Measurements from ENCODE around the gene FTHL17. TPM values are rescaled to one million over a fixed set of nuclear protein-coding genes. Genes with fewer than 3 reads are reported as not detected.

Gene FTHL17
- total RNA-seq (not detected), polyA plus RNA-seq (not detected)
- long read RNA-seq, donor 1 = 0 reads
- long read RNA-seq, donor 2 = 0 reads
- long read RNA-seq, donor 3 = 0 reads
- long read RNA-seq, donor 4 = 0 reads
- long read RNA-seq, donor 5 = 0 reads
- long read RNA-seq, donor 6 = 0 reads
- long read RNA-seq, donor 7 = 0 reads
- long read RNA-seq, donor 8 = 0 reads
- long read RNA-seq, donor 9 = 0 reads
- long read RNA-seq, donor 10 = 0 reads

- Histone ChIP-seq H3K27me3 (no peaks in the 10 kb centered on the region), H3K4me1 (replicated peaks in 1 of 2) (no peaks in the 10 kb centered on the region), H3K9me3 (replicated peaks in 1 of 3) (no peaks in the 10 kb centered on the region), H3K36me3 (replicated peaks in 1 of 2) (no peaks in the 10 kb centered on the region), H3K4me3 (no peak within 1 kb of the TSS), H3K27ac (no peak within 1 kb of the TSS)
- WGBS, 4 donors = 87 to 98% (median 92%) methylated on average over 26 to 33 of the region's 33 CpGs
- TF ChIP-seq CTCF (IDR thresholded peaks at IDR 0.05) (no peak), POLR2A (IDR thresholded peaks at IDR 0.05) (no peak)
- intact Hi-C loops (cut with DNase I) = no loop called here
- no peak for DNase-seq
Observed at GRCh38 chrX:31071725-31072124, at the start of gene FTHL17. Gene FTHL17 (minus strand): TSS chrX:31072041. CDS start chrX:31071953, 88 bp downstream.

GRCh38 chrX:31117266-31117665 is 45.4 kb upstream of the FTHL17 start:
- Histone ChIP-seq H3K4me3 (no peak overlapping the region), H3K4me1 (replicated peaks in 1 of 2) (no peaks in the 10 kb centered on the region), H3K27me3 (no peaks in the 10 kb centered on the region), H3K27ac (no peak overlapping the region), H3K9me3 (replicated peaks in 1 of 3) (no peaks in the 10 kb centered on the region), H3K36me3 (replicated peaks in 1 of 2) (no peaks in the 10 kb centered on the region)
- TF ChIP-seq CTCF (IDR thresholded peaks at IDR 0.05) (no peak), POLR2A (IDR thresholded peaks at IDR 0.05) (no peak)
- 58 to 84% (median 69%) methylated on average over 4 of the region's 4 CpGs for WGBS, 4 donors
- intact Hi-C loops (cut with DNase I) = no loop called here
- no peak for DNase-seq

GRCh38 chrX:31115398-31115797 is 43.6 kb upstream of the FTHL17 start:
- H3K27ac ChIP-seq = no peak overlapping the region
- no peak for TF ChIP-seq POLR2A (IDR thresholded peaks at IDR 0.05)
- no peak for TF ChIP-seq CTCF (IDR thresholded peaks at IDR 0.05)
- H3K27me3 ChIP-seq = no peaks in the 10 kb centered on the region
- WGBS, 4 donors = 50 to 58% (median 52%) methylated on average over 3 to 4 of the region's 4 CpGs
- H3K4me1 ChIP-seq (replicated peaks in 1 of 2) = no peaks in the 10 kb centered on the region
- no peaks in the 10 kb centered on the region for H3K9me3 ChIP-seq (replicated peaks in 1 of 3)
- H3K36me3 ChIP-seq (replicated peaks in 1 of 2) = no peaks in the 10 kb centered on the region
- intact Hi-C loops (cut with DNase I) = no loop called here
- no peak for DNase-seq
- no peak overlapping the region for H3K4me3 ChIP-seq

GRCh38 chrX:31114858-31115257 is 43.0 kb upstream of the FTHL17 start:
- Histone ChIP-seq H3K36me3 (replicated peaks in 1 of 2) (no peaks in the 10 kb centered on the region), H3K4me3 (no peak overlapping the region), H3K9me3 (replicated peaks in 1 of 3) (no peaks in the 10 kb centered on the region), H3K27ac (no peak overlapping the region), H3K27me3 (no peaks in the 10 kb centered on the region), H3K4me1 (replicated peaks in 1 of 2) (no peaks in the 10 kb centered on the region)
- DNase-seq = no peak
- intact Hi-C loops (cut with DNase I) = no loop called here
- TF ChIP-seq CTCF (IDR thresholded peaks at IDR 0.05) = no peak
- no peak for TF ChIP-seq POLR2A (IDR thresholded peaks at IDR 0.05)
- 54 to 64% (median 60%) methylated on average over 2 of the region's 2 CpGs for WGBS, 4 donors
